ENCODE data around the gene EBF3.

The EBF3 gene

GRCh38 chr10:129869596-129870473 lies 94.2 kb downstream of the EBF3 start:
- no peak for DNase-seq (ENCODE audit: low read depth in 2 of 2)

- DNase-seq (ENCODE audit: low read depth in 2 of 2) = no peak
These were observed 95.5 kb downstream of the EBF3 start for GRCh38 chr10:129868449-129869035.

GRCh38 chr10:129867631-129868179 lies 96.4 kb downstream of the EBF3 start:
- no peak for DNase-seq (ENCODE audit: low read depth in 2 of 2)

- DNase-seq (ENCODE audit: low read depth in 2 of 2) = no peak
These were observed 97.2 kb downstream of the EBF3 start for GRCh38 chr10:129866894-129867293.

GRCh38 chr10:129865960-129866359 lies 98.1 kb downstream of the EBF3 start:
- DNase-seq (ENCODE audit: low read depth in 2 of 2) = no peak

- DNase-seq (ENCODE audit: low read depth in 2 of 2) = no peak
These were observed 98.7 kb downstream of the EBF3 start for GRCh38 chr10:129865413-129865812.

- DNase-seq (ENCODE audit: low read depth in 2 of 2) = no peak
These were observed 99.4 kb downstream of the EBF3 start for GRCh38 chr10:129864601-129865126.

GRCh38 chr10:129864082-129864481 lies 100.0 kb downstream of the EBF3 start:
- no peak for DNase-seq (ENCODE audit: low read depth in 2 of 2)

- no peak for DNase-seq (ENCODE audit: low read depth in 2 of 2)
These were observed 100.8 kb downstream of the EBF3 start for GRCh38 chr10:129863201-129863663.

GRCh38 chr10:129861776-129862531 lies 102.1 kb downstream of the EBF3 start:
- no peak for DNase-seq (ENCODE audit: low read depth in 2 of 2)

GRCh38 chr10:129860396-129860795 lies 103.7 kb downstream of the EBF3 start:
- DNase-seq (ENCODE audit: low read depth in 2 of 2) = no peak

- DNase-seq (ENCODE audit: low read depth in 2 of 2) = no peak
These were observed 104.5 kb downstream of the EBF3 start for GRCh38 chr10:129859536-129859935.

GRCh38 chr10:129857242-129857960 lies 106.7 kb downstream of the EBF3 start:
- no peak for DNase-seq (ENCODE audit: low read depth in 2 of 2)

- DNase-seq (ENCODE audit: low read depth in 2 of 2) = no peak
These were observed 108.1 kb downstream of the EBF3 start for GRCh38 chr10:129855836-129856563.

GRCh38 chr10:129854796-129855705 lies 109.0 kb downstream of the EBF3 start:
- no peak for DNase-seq (ENCODE audit: low read depth in 2 of 2)

- DNase-seq (ENCODE audit: low read depth in 2 of 2) = no peak
These were observed 109.9 kb downstream of the EBF3 start for GRCh38 chr10:129854158-129854557.

GRCh38 chr10:129853562-129853903 lies 110.5 kb downstream of the EBF3 start:
- DNase-seq (ENCODE audit: low read depth in 2 of 2) = no peak

- no peak for DNase-seq (ENCODE audit: low read depth in 2 of 2)
These were observed 111.1 kb downstream of the EBF3 start for GRCh38 chr10:129852829-129853561.

All from stimulated activated CD4-positive, alpha-beta T cell treated with anti-CD3 and anti-CD28 coated beads, Interleukin-12 subunit alpha, Interleukin-12 subunit beta, amount 100 ng/mL, for 24 hours (primary cell).